Germinal center (tissue), 1 donor: ENCODE results near the gene AVPR1A.
"Not testable (repeated sequence)": the region's sequence is repeated elsewhere in the genome, so short reads cannot be mapped to it uniquely, and the experiment has no call there.

Experiments used
- DNase-seq: peaks from one replicate; pipeline ENCODE4 v3.0.0; 2012; ENCODE audit warnings: mixed read lengths, low spot score

AVPR1A gene

GRCh38 chr12:63150713-63151622 lies at the start of gene AVPR1A:
Gene AVPR1A (minus strand): TSS chr12:63151201. CDS start chr12:63150836, 365 bp downstream.
- DNase-seq, result no peak

GRCh38 chr12:63196168-63196567 lies 45.2 kb upstream of the AVPR1A start:
- no peak for DNase-seq

- DNase-seq, result no peak
Measured at GRCh38 chr12:63179224-63179623, 28.2 kb upstream of the AVPR1A start.

GRCh38 chr12:63170321-63170720 lies 19.3 kb upstream of the AVPR1A start:
- DNase-seq, result no peak

GRCh38 chr12:63167741-63168140 lies 16.7 kb upstream of the AVPR1A start:
- DNase-seq, result not testable (repeated sequence)

DNA sequence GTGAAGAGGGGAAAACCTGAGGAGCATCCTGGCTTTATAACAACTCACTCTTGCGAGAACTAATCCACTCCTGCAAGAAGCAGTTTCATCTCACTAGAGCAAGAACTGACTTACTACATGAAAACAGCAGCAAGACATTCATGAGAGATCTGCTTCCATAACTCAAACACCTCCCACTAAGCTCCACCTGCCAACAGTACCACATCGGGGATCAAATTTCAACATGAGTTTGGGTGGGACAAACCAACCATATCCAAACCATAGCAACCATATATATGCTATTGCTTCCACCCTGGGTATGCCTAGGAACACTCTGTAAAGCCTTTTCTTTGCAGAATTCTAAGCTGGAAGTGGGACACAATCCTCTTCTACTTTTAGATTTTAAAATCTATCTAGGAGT lies 13.9 kb upstream of the AVPR1A start:
- no peak for DNase-seq

DNA sequence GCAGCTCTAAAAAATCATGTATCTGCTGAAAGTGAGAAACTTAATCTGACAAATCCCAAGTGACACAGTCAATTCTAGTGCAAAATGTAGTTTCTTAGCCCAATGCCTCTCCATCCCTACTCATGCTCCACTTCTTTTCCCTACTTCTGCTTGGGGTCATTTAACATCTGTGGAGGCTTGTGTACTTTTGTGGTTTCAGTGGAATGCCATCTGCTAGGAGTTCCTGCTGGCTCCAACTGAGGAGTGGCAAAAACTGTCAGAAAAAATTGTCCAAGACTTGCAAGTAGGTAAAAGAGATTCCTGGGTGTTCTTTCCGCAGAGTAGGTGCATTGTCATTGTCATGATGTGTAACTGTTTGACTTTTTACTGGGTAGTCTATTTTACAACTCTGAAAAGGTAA lies 12.5 kb upstream of the AVPR1A start:
- DNase-seq, result no peak

GRCh38 chr12:63155375-63155774 lies 4.4 kb upstream of the AVPR1A start:
- DNase-seq, result no peak

DNA sequence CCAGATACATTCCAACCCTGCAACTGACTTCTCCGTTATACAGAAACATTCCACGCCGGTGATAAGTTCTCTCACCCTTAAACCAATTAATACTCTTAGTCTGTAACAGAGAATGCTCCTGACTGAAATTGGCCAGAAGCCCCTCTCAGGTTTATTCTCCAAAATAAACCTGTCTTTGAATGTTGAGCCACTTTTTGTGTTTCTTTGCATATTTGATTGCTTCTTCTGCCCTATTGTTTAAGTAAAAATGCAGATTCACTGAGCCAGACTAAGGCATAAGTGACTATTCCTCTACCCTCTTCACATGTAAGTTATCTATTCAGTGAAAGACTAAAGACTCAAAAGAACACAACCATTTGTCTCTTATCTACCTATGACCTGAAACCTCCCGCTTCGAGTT lies 3.6 kb upstream of the AVPR1A start:
- DNase-seq, result no peak

GRCh38 chr12:63152321-63152700 lies 1.3 kb upstream of the AVPR1A start:
- no peak for DNase-seq

DNA sequence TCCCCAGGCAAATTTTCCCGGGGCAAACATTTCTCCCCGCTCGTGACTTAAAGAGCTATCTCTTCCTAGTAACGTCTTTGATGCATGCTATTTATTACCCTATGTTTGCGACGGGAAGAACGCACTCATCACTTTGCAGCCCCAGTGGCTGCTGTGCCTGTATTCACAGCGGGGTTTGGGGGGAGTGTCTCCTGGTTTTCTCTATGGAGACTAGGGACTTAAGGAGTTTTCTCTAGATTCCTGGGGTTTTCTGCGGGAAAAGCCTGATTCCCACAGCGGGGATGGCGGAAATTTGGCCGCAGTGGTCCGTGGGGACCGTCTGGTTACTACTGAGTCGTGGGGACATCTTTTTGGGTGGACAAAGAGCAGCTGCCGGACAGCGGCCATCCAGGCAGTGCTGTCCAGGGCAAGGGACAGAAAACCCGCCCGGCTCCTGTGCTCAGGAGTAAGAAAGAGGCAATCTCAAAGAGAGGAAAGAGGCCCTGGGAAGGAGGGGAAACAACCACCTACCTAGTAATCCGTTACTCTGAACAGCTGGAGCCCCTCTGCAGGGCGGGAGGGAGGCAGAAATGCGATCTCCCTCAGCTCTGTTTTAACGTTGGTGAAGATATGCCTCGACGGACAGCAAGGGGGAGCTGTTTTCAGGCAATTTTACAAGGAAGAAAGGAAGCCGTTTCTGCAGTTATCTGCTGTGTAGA lies 771 bp upstream of the AVPR1A start:
- peak; percentile 29 for DNase-seq

GRCh38 chr12:63149909-63150712 lies 890 bp downstream of the AVPR1A start:
- no peak for DNase-seq

GRCh38 chr12:63144556-63144955 lies 6.4 kb downstream of the AVPR1A start:
- no peak for DNase-seq

- no peak for DNase-seq
Measured at GRCh38 chr12:63138488-63138887, 12.5 kb downstream of the AVPR1A start.

DNA sequence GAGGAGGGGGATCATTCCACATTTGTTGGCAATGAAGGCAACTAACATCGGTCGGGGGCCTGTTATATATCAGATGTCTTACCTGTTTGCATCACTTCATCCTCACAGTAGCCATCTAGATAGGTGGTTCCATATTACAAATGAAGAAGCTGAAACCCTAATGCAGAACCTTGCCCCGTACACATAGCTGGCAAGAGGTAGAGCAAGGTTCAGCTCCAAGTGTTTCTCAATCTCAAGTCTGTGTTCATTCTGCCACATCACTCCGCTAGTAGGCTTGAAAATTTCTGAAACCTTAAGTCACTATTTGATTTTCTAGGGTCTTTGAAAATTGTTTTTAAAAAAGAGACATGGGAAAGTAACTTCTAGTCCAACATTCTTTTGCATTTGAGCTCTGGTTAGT lies 17.0 kb downstream of the AVPR1A start:
- no peak for DNase-seq

DNA sequence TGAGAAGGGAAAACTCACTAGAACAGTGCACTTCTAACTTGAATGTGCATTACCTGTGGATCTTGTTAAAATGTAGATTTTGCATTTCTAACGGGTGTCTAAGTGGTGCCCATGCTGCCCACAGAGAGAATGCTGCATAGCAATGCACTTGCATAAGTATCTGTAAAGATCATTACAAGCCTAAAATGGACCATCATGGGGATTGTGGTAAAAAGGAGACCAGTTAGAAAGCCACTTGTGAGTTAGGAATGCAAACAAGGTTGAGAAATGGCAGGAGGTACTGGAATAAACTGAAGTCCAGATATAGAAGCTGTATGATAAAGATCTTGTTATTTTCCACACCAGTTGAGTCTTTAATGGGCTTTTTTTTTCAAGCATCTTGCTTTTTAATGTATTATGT lies 18.8 kb downstream of the AVPR1A start:
- DNase-seq, result no peak

GRCh38 chr12:63129927-63130326 lies 21.1 kb downstream of the AVPR1A start:
- no peak for DNase-seq

GRCh38 chr12:63124778-63125177 lies 26.2 kb downstream of the AVPR1A start:
- DNase-seq, result no peak

DNA sequence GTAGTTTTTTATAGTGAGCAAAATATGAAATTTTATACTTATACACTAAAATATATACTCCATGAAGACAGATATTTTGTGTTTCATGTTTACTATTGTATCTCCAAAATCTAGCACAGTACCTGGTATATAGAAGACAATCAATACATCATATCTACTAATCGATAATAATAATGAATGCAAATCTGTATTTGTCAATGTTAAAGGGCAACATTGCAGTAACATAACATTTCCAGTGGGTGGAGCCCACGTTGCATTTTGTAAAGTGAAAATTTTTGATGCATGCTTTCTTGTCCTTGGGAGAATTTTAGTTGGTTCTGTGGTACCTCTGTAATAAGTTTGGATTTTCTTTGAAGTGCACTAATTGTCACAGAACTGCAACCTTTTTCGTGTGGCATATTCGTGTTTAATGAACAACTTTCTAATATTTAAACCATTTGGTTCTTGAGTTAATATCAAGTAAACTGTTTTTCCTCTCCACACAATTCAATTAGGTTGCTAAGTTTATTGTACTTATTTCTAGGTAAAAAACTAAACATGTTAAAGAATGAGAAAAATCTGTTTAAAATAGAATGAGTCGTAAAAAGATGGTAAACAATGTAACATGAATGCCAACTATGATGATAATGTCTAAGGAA lies 47.4 kb downstream of the AVPR1A start:
- peak; percentile 13 for DNase-seq

DNA sequence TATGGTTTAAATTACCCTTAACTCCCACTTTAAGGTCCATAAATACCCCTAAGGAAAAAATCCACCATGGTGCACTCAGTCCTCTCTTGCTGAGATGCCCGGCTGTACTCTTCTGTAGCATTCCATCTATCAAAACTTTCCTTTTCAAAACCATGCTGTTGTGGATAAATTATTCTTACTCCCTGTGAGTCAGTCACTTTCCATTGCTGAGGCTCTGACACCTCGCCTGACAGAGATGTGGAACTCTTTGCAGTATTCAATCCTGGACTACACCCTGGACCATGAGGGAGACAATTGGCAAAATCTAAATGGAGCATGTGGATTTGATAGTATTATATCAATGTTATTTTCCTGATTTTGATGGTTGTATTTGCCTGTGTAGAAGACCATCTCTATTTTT lies 49.1 kb downstream of the AVPR1A start:
- DNase-seq, result no peak

GRCh38 chr12:63098851-63099250 lies 52.1 kb downstream of the AVPR1A start:
- no peak for DNase-seq

GRCh38 chr12:63095369-63095980 lies 55.5 kb downstream of the AVPR1A start:
- DNase-seq, result no peak
